GM19351 (cell line): ENCODE results near the gene CD160.

Experiments
- ATAC-seq: cut with Tn5 transposase; IDR thresholded peaks from one replicate; pipeline ENCODE4 v1.9.1; 2021; ENCODE audit warnings: mild to moderate bottlenecking, moderate library complexity; ENCODE audit not compliant: unreplicated experiment

CD160 gene

DNA sequence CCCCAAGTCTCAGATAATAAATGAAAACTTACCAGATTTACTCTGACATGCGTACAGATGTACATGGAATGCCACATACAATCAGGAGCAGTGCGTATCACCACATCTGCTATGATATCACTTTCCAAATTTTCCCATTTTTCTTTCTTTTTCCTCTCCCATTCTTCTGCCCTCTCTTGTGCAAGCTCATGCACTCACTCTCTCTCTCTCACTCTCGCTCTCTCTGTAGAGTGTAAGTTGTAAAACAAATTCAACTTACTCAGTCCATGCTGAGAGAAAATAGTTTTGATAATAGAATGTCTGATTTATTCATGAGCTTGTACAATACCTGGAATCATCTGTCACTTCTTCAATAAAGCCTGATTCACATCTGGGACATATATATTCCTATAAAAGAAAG lies 69.3 kb downstream of the CD160 start:
- ATAC-seq: no peak
